Small intestine (tissue), 7 donors: ENCODE measurements around the gene TAP2. TPM values are rescaled to one million over a fixed set of nuclear protein-coding genes. Genes with fewer than 3 reads are reported as not detected.

Source experiments
- DNase-seq, 2 donors: peaks; one replicate each; pipeline versions ENCODE4 v3.0.0 to v3.0.0-alpha.2; 2013
- FAIRE-seq: peaks from 2 replicates; lab custom pipeline; 2012; peaks lifted over from hg19 to GRCh38; lab: Jason Lieb, UNC
- H3K27ac ChIP-seq, 3 donors: one replicate each; pipeline ENCODE4 v1.5.1; 2013; ENCODE audit warnings: low read length in 2 of 3, mild to moderate bottlenecking in 2 of 3, control low read depth in 1 of 3, inconsistent platforms in 1 of 3, low read depth in 1 of 3, moderate library complexity in 1 of 3
- H3K27me3 ChIP-seq, 3 donors: one replicate each; pipeline ENCODE4 v1.6.1; 2013; ENCODE audit warnings: low read length in 3 of 3, inconsistent platforms in 1 of 3; ENCODE audit not compliant: control insufficient read depth in 3 of 3, insufficient read depth in 3 of 3
- H3K36me3 ChIP-seq, 3 donors: one replicate each; pipeline ENCODE4 v1.6.1; 2013; ENCODE audit warnings: low read length in 3 of 3, inconsistent platforms in 1 of 3, low read depth in 1 of 3, mild to moderate bottlenecking in 1 of 3, moderate library complexity in 1 of 3; ENCODE audit not compliant: control insufficient read depth in 3 of 3, insufficient read depth in 2 of 3
- H3K4me1 ChIP-seq, 3 donors: one replicate each; pipeline ENCODE4 v1.6.1; 2013; ENCODE audit warnings: low read length in 2 of 3, inconsistent platforms in 1 of 3, low read depth in 1 of 3, mild to moderate bottlenecking in 1 of 3, moderate library complexity in 1 of 3; ENCODE audit not compliant: control insufficient read depth in 3 of 3, insufficient read depth in 2 of 3
- H3K4me3 ChIP-seq, 3 donors: one replicate each; pipeline ENCODE4 v1.5.1; 2013; ENCODE audit warnings: low read length in 3 of 3, control low read depth in 1 of 3, inconsistent platforms in 1 of 3, low read depth in 1 of 3, mild to moderate bottlenecking in 1 of 3, moderate library complexity in 1 of 3
- H3K9me3 ChIP-seq, 2 donors: one replicate each; pipeline ENCODE4 v1.6.1; 2013; ENCODE audit warnings: low read depth in 1 of 2, low read length in 1 of 2; ENCODE audit not compliant: control insufficient read depth in 2 of 2, insufficient read depth in 1 of 2
- WGBS, 3 donors: extraction: QIAGEN DNeasy Blood & Tissue Kit; methylation state at CpG; one replicate each; pipeline ENCODE4 v1.1.7; 2013; 5-methylcytosine and 5-hydroxymethylcytosine counted together
- polyA plus RNA-seq, 4 donors: library from polyadenylated mRNA; stranded (reverse) in 3 of 4; unstranded in 1 of 4; fragments of 200-250 nt in 3 of 4; fragments of 120-200 nt in 1 of 4; gene quantifications; one replicate each; pipeline versions ENCODE4 v1.2.1 to v1.2.3, GENCODE V29; 2013
- donor health status: healthy with polysubstance abuse.
- donor health status: control.
- donor health status: control.
- donor health status: Bipolar disorder and iron deficiency.
- donor health status: healthy.

Gene TAP2
- polyA plus RNA-seq, 4 donors = 12.9 to 51.5 (median 20.8) TPM

GRCh38 chr6:32852018-32852843 lies 13.7 kb upstream of the TAP2 start:
- Histone ChIP-seq H3K4me1 (peaks cover 6 to 18% (median 16%) of the 10 kb centered on the region in 3 donors), H3K36me3 (peaks cover 12 to 30% (median 29%) of the 10 kb centered on the region in 3 donors), H3K27ac (peak overlapping the region; percentile 97 to 100 (median 97)), H3K27me3 (peaks cover 0 to 10% (median 0%) of the 10 kb centered on the region in 3 donors), H3K9me3 (no peaks in the 10 kb centered on the region), H3K4me3 (peak overlapping the region; percentile 93 to 100 (median 96))
- FAIRE-seq (no peak), DNase-seq (peak in 1 of 2 donors; percentile 55)
- WGBS, 3 donors = 11 to 30% (median 14%) methylated on average over 23 of the region's 23 CpGs

DNA sequence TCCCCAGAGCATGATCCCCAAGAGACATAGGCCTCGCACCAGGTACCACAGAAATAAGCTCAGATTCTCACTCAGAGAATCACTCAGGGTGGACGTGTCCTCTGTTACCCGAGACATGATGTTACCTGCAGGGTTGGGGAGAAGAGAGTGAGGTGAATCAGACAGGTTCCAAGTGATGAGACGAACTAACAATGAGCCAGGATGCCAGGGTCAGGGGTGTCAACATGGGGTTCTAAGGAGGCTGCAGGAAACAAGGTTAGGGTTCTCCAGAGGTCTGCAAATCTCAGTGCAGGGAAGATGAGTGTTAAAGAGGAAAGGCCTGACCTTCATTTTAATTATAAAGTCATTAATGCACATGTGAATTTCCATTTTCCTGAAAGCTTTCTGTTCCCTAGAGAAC lies 12.5 kb upstream of the TAP2 start:
- FAIRE-seq (no peak), DNase-seq (no peak)
- Histone ChIP-seq H3K36me3 (peaks cover 15 to 38% (median 33%) of the 10 kb centered on the region in 3 donors), H3K27ac (peak overlapping the region in 1 of 3 donors; percentile 18), H3K4me1 (peaks cover 6 to 16% (median 16%) of the 10 kb centered on the region in 3 donors), H3K27me3 (peaks cover 0 to 7% (median 0%) of the 10 kb centered on the region in 3 donors), H3K4me3 (no peak overlapping the region), H3K9me3 (no peaks in the 10 kb centered on the region)
- WGBS, 3 donors = 82 to 93% (median 88%) methylated on average over 4 of the region's 4 CpGs

DNA sequence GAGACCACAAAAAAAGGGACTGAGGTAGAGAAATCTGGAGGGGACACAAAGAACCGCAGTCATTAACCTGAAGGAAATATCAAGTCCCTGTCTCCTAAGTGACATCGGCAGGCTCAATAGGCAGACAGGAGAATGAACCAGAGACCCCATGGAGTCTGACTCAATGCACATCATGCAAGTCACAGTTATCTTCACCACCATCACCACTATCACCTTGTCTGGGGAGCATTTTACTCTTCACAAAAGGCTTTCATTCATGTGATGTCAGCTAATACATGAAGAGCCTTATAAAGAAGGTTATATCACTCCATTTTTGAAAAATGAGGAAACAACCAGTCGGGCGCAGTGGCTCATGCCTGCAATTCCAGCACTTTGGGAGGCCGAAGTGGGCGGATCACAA lies 10.6 kb upstream of the TAP2 start:
- Histone ChIP-seq H3K9me3 (no peaks in the 10 kb centered on the region), H3K4me1 (peaks cover 6 to 12% (median 11%) of the 10 kb centered on the region in 3 donors), H3K27ac (no peak overlapping the region), H3K4me3 (no peak overlapping the region), H3K27me3 (peaks cover 0 to 4% (median 0%) of the 10 kb centered on the region in 3 donors), H3K36me3 (peaks cover 15 to 42% (median 33%) of the 10 kb centered on the region in 3 donors)
- no peak for DNase-seq
- no peak for FAIRE-seq
- 80 to 82% (median 80%) methylated on average over 6 of the region's 6 CpGs for WGBS, 3 donors

GRCh38 chr6:32847795-32848194 lies 9.3 kb upstream of the TAP2 start:
- no peak for DNase-seq
- no peak overlapping the region for H3K4me3 ChIP-seq
- peaks cover 15 to 44% (median 33%) of the 10 kb centered on the region in 3 donors for H3K36me3 ChIP-seq
- H3K27me3 ChIP-seq = peaks cover 0 to 4% (median 0%) of the 10 kb centered on the region in 3 donors
- no peaks in the 10 kb centered on the region for H3K9me3 ChIP-seq
- peaks cover 6 to 12% (median 11%) of the 10 kb centered on the region in 3 donors for H3K4me1 ChIP-seq
- 86 to 93% (median 88%) methylated on average over 8 of the region's 8 CpGs for WGBS, 3 donors
- H3K27ac ChIP-seq = no peak overlapping the region
- FAIRE-seq = no peak

GRCh38 chr6:32847004-32847403 lies 8.5 kb upstream of the TAP2 start:
- H3K27ac ChIP-seq = no peak overlapping the region
- H3K36me3 ChIP-seq = peaks cover 19 to 49% (median 36%) of the 10 kb centered on the region in 3 donors
- H3K9me3 ChIP-seq = no peaks in the 10 kb centered on the region
- peaks cover 3 to 20% (median 12%) of the 10 kb centered on the region in 3 donors for H3K4me1 ChIP-seq
- no peak for DNase-seq
- FAIRE-seq = no peak
- H3K27me3 ChIP-seq = peaks cover 0 to 4% (median 0%) of the 10 kb centered on the region in 3 donors
- no peak overlapping the region for H3K4me3 ChIP-seq
- WGBS, 3 donors = 84 to 91% (median 89%) methylated on average over 10 of the region's 10 CpGs

- FAIRE-seq (no peak), DNase-seq (no peak)
- Histone ChIP-seq H3K4me3 (peak overlapping the region; percentile 28 to 90 (median 69)), H3K27ac (peak overlapping the region in 2 of 3 donors; percentile 12 to 96), H3K27me3 (no peaks in the 10 kb centered on the region), H3K4me1 (peaks cover 2 to 22% (median 8%) of the 10 kb centered on the region in 3 donors), H3K36me3 (peaks cover 14 to 51% (median 32%) of the 10 kb centered on the region in 3 donors), H3K9me3 (no peaks in the 10 kb centered on the region)
- 59 to 77% (median 67%) methylated on average over 10 of the region's 10 CpGs for WGBS, 3 donors
These were observed 6.9 kb upstream of the TAP2 start for GRCh38 chr6:32845384-32845884.

DNA sequence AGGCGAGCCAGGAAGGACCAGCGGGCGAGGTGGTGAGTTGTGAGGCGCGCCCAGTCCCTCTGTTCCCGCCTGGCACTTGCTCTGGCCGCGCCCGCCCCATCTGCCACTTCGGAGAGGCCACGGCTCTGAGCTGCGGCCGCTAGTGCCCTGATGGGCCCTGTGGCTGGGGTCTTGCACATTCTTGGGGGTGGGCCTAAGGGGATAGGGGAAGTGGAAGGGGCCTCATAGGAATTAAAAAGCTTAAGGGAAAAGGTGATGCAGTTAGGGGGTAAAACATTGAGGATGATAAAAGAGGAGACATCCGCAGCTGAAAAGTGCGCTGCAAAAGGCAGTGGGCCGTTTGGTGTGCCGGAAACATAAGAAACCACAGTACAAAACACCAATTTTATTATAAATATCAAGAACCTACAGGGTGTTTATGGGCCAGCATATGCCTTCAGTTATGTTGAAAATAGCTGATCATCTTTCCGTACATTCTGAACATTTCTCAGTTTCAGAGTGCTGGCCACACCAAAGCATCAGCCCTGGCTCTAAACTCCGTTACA lies 6.4 kb upstream of the TAP2 start:
- DNase-seq (no peak), FAIRE-seq (no peak)
- Histone ChIP-seq H3K27ac (peak overlapping the region; percentile 85 to 96 (median 96)), H3K36me3 (peaks cover 12 to 48% (median 27%) of the 10 kb centered on the region in 3 donors), H3K27me3 (no peaks in the 10 kb centered on the region), H3K9me3 (no peaks in the 10 kb centered on the region), H3K4me3 (peak overlapping the region; percentile 55 to 90 (median 69)), H3K4me1 (peaks cover 2 to 18% (median 8%) of the 10 kb centered on the region in 3 donors)
- WGBS, 3 donors = 7 to 15% (median 8%) methylated on average over 19 of the region's 19 CpGs
